ENCODE measurements around the gene CWC27. TPM values are rescaled to one million over a fixed set of nuclear protein-coding genes. Genes with fewer than 3 reads are reported as not detected.

The CWC27 gene, protein sequence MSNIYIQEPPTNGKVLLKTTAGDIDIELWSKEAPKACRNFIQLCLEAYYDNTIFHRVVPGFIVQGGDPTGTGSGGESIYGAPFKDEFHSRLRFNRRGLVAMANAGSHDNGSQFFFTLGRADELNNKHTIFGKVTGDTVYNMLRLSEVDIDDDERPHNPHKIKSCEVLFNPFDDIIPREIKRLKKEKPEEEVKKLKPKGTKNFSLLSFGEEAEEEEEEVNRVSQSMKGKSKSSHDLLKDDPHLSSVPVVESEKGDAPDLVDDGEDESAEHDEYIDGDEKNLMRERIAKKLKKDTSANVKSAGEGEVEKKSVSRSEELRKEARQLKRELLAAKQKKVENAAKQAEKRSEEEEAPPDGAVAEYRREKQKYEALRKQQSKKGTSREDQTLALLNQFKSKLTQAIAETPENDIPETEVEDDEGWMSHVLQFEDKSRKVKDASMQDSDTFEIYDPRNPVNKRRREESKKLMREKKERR
- 10 to 100 TPM; 13.0 to 22.9 (median 19.9) TPM for total RNA-seq

DNA sequence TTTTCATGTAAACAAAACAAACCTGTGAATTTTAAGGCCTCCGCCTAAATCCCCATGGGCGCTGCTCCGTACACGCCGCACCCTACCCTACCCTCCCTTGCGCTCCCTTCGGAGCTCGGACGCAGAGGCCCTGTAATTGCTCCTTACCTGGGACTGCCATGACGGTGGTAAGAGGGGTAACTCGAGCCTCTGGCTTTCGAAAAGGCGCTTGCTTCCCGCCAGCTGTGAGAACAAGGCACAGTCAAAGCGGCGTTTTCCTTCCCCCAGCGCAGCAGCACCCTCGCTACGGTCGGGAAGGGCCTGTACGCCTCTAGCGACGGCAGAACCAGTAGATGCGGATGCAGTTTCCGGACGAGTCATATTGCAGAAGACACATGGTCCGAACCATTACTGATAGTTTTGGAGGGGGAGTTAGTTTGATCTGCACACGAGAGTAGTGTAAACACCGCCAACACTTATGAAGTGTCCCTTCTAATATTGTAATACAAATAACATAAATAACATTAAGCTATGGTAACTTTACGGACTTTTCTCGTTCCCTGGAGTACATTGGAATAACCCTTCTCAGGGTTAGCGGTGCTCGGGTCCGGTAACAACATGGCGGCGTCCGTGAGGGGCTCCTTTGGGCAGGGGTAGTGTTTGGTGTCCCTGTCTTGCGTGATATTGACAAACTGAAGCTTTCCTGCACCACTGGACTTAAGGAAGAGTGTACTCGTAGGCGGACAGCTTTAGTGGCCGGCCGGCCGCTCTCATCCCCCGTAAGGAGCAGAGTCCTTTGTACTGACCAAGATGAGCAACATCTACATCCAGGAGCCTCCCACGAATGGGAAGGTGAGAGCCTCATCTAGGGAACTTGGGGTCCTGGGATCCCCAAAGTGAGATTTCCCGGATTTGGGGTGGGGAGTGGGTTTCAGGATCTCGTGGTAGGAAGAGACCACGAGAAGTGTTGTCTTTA, at the start of gene CWC27, which contains the start of gene SREK1IP1:
TSS of gene CWC27 (plus strand) at position 573 of the 955 bp plus-strand sequence. CDS start at position 790, 217 bp downstream.
TSS of gene SREK1IP1 (minus strand) at position 334 of the 955 bp plus-strand sequence. CDS start at position 160, 174 bp downstream.
- peak; percentile 97 for ATAC-seq
- Histone ChIP-seq H3K4me1 (peaks cover 21 to 63% (median 21%) of the 10 kb centered on the region in 3 donors), H3K36me3 (peaks cover 3 to 8% of the 10 kb centered on the region in 2 donors), H3K9me3 (no peaks in the 10 kb centered on the region), H3K4me3 (peak within 1 kb of the TSS; percentile 59 to 78), H3K27me3 (no peaks in the 10 kb centered on the region), H3K27ac (peak within 1 kb of the TSS; percentile 87 to 92 (median 88))
- 1% methylated on average over 16 to 18 of the region's 48 CpGs for WGBS, 2 donors (ENCODE audit: low coverage in 1 of 2)
- TF ChIP-seq POLR2AphosphoS5 (IDR thresholded peaks at IDR 0.05) (peak; percentile 94), POLR2A (IDR thresholded peaks at IDR 0.05) (peak; percentile 54 to 68), EP300 (IDR thresholded peaks at IDR 0.05) (no peak)
- TF ChIP-seq, protein P1, sequence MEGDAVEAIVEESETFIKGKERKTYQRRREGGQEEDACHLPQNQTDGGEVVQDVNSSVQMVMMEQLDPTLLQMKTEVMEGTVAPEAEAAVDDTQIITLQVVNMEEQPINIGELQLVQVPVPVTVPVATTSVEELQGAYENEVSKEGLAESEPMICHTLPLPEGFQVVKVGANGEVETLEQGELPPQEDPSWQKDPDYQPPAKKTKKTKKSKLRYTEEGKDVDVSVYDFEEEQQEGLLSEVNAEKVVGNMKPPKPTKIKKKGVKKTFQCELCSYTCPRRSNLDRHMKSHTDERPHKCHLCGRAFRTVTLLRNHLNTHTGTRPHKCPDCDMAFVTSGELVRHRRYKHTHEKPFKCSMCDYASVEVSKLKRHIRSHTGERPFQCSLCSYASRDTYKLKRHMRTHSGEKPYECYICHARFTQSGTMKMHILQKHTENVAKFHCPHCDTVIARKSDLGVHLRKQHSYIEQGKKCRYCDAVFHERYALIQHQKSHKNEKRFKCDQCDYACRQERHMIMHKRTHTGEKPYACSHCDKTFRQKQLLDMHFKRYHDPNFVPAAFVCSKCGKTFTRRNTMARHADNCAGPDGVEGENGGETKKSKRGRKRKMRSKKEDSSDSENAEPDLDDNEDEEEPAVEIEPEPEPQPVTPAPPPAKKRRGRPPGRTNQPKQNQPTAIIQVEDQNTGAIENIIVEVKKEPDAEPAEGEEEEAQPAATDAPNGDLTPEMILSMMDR (IDR thresholded peaks at IDR 0.05), result peak in 2 of 4 experiments; percentile 11 to 17

DNA sequence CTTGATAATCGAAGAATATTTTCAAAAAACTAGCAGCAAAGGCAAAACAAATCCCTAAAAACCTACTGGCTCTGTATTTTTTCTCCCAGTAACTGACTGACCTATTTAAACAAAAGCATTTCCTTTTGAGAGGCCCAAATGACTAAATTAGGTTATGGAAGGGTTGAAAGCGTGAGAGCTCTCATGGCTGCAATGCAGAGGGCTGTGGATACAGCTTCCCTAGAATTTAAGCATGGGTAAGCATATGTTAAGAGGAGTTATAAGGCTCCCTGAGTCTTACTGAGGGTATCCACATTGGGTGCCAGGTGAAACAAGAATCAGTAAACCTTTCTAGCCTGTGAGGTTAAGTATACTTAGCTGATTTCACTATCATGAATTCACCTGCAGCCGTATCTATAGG, 46.1 kb upstream of the CWC27 start:
- TF ChIP-seq, protein P1 (IDR thresholded peaks at IDR 0.05), result no peak
- TF ChIP-seq POLR2A (IDR thresholded peaks at IDR 0.05) (no peak), POLR2AphosphoS5 (IDR thresholded peaks at IDR 0.05) (no peak), EP300 (IDR thresholded peaks at IDR 0.05) (no peak)

DNA sequence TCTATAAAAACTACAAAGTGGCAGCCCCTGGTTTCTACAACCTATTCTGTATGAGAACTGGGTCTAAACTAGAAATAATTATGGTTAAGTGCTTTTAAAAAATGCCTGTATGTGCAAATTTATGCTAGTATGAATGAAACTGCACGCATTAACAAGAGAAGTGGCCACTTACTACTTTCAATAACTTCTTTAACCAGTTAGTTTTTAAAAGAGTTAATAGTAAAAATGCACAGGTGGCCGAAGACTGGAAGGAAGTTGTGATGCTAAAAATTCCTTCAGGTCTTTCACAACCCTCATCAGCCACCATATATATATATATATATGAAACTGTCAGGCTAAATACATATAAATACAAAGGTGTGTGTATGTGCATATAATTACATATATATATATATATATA, 41.6 kb upstream of the CWC27 start:
- Histone ChIP-seq H3K4me3 (no peak overlapping the region), H3K9me3 (no peaks in the 10 kb centered on the region), H3K27ac (no peak overlapping the region), H3K36me3 (peaks cover 0 to 77% of the 10 kb centered on the region in 2 donors), H3K4me1 (no peaks in the 10 kb centered on the region), H3K27me3 (no peaks in the 10 kb centered on the region)
- 93 to 94% methylated on average over 2 of the region's 2 CpGs for WGBS, 2 donors (ENCODE audit: low coverage in 1 of 2)
- no peak for TF ChIP-seq POLR2A (IDR thresholded peaks at IDR 0.05)
- TF ChIP-seq, protein P1 (IDR thresholded peaks at IDR 0.05), result no peak
- no peak for TF ChIP-seq POLR2AphosphoS5 (IDR thresholded peaks at IDR 0.05)
- TF ChIP-seq EP300 (IDR thresholded peaks at IDR 0.05), result no peak
- ATAC-seq, result no peak

More for the DNA sequence above, 46.1 kb upstream of the CWC27 start:
- 67 to 89% methylated on average over 3 of the region's 3 CpGs for WGBS, 2 donors (ENCODE audit: low coverage in 1 of 2)
- Histone ChIP-seq H3K4me1 (no peaks in the 10 kb centered on the region), H3K9me3 (no peaks in the 10 kb centered on the region), H3K4me3 (no peak overlapping the region), H3K27me3 (no peaks in the 10 kb centered on the region), H3K27ac (no peak overlapping the region), H3K36me3 (peaks cover 0 to 58% of the 10 kb centered on the region in 2 donors)
- no peak for ATAC-seq

DNA sequence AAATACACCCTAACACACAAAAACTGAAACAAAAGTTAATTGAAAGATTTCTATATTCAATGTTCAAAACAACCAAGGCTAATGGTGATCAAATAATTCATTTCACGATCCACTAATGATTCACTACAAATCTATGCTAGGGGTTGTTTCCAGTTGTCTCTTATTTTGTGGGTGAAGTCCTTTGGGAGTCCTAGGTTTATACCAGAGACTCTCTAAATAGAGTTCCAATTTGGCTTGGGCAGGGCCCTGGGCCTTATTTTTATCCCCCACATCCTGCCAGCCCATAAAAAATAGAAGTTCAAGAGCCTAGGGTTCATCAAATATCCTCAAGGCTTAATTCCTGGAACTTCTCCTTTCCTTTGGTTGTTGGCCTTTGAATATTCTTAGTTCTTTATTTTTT, 26.3 kb upstream of the CWC27 start:
- ATAC-seq, result no peak
- H3K4me1 ChIP-seq, result no peaks in the 10 kb centered on the region
- no peaks in the 10 kb centered on the region for H3K9me3 ChIP-seq
- no peaks in the 10 kb centered on the region for H3K27me3 ChIP-seq
- TF ChIP-seq, protein P1 (IDR thresholded peaks at IDR 0.05), result no peak
- TF ChIP-seq POLR2A (IDR thresholded peaks at IDR 0.05), result no peak
- no peak for TF ChIP-seq EP300 (IDR thresholded peaks at IDR 0.05)
- no peak for TF ChIP-seq POLR2AphosphoS5 (IDR thresholded peaks at IDR 0.05)
- WGBS, 2 donors (ENCODE audit: low coverage in 1 of 2), result 71 to 78% methylated on average over 1 of the region's 1 CpG
- no peak overlapping the region for H3K4me3 ChIP-seq
- peaks cover 0 to 39% of the 10 kb centered on the region in 2 donors for H3K36me3 ChIP-seq
- no peak overlapping the region for H3K27ac ChIP-seq

All from gastroesophageal sphincter (tissue), 4 donors.